GM21526 (cell line): ENCODE measurements around the gene BCL11A.

Experiments used
- ATAC-seq: cut with Tn5 transposase; IDR thresholded peaks from one replicate; pipeline ENCODE4 v1.9.1; 2021; ENCODE audit warnings: moderate library complexity; ENCODE audit not compliant: unreplicated experiment, low FRiP score

Gene BCL11A

GRCh38 chr2:60560734-60561644 is 7.5 kb upstream of the BCL11A start:
- peak; percentile 66 for ATAC-seq

- ATAC-seq, result no peak
Measured at GRCh38 chr2:60559880-60560279, 6.4 kb upstream of the BCL11A start.

GRCh38 chr2:60558536-60558935 is 5.1 kb upstream of the BCL11A start:
- no peak for ATAC-seq

- no peak for ATAC-seq
Measured at GRCh38 chr2:60557486-60557864, 4.0 kb upstream of the BCL11A start.

DNA sequence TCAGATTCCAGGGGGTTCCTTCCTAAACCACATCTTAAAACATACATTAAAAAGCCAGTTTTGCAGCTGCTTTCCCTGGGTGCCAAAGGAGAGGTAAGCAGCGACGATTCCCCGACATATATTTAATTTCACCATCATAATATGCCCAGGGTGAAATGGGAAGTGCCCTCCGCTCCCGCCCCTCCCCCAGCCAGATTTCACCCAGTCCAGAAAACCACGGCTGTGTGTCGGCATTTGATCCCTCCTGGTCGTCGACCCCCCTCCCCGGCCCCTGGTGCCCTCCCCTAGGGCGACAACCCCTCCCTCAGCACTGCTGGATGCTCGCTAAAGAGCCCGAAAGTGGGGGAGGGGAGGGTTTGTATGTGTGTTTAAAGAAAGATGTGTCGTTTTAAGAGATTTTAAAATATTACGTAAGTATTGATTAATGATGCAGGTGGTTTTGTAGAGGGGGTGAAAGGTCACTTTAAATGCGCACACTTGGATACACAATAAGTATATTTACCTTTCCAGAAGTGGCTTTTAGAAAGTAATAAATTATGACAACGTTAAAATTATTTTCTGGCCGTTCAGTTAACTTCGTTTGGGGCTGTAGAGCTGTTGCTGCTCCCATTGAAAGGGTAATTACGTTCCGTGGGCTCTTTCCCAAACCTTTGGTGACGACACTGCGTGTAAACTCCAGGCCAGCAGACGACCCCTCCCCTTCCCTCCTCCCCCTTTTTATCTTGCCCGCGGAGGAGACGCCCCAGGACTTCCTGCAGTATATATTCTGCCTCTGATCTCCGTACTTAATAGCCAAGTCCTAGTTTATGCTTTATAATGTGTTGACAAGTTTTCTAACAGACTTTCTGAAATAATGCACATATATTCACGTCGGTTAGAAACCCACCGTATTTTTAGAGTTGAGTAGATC is 3.4 kb upstream of the BCL11A start:
- no peak for ATAC-seq

DNA sequence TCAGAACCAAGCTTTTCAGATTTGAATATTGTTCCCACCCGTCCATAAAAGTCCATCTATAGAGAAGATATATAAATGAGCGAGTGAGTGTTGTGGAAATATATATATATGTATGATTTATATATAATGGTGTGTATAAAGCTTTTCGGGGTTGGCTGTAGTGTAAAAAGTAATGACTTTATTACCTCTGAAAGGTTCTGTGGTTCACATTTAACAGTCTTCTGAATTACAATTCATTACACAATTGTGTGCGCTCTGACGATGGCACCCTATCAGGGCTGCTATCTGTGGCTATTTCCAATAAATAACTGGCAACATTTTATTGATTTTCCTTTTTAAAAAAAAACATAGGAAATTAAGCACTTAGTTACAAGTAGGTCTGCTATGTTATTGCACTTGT is 2.7 kb upstream of the BCL11A start:
- ATAC-seq, result no peak

DNA sequence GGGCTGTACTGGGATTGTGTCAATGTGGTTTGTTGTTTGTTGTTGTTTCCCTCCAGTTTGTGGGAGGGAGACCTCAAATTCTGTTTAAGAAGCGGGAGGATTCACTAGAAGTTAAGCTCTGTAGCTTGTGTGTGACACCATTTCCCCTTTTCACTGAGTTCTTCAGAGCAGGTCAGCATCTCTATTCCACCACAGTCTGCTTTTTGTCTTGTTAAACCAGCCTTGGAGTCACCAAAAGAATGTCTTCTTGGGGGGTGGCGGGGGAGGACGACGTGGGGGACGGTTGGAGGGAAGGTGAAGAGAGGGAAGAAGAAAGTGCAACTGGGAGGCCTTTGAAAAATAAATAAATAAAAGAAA is 2.3 kb upstream of the BCL11A start:
- ATAC-seq, result peak; percentile 9

- peak; percentile 32 for ATAC-seq
Measured at GRCh38 chr2:60555066-60555782, 1.8 kb upstream of the BCL11A start.

DNA sequence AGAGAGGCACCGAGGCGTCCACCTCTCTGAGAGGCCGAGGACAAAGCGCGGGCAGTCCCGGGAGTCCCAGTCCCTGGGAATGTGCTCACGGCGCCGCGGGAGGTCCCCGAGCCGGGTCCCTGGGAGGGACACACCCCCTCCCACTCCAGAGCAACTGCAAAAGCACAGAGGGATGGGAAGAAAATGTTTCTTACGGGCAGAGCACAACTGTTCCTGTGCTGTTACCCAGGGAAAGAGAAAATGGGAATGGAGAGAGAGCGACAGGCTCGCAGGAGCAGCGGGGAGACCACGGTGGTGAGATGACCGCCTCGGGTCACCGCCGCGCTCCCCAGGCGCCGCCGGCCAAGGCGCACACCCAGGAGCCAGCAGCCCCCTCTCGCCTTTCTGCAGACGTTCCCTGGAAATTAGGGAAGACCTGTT is 1.2 kb upstream of the BCL11A start:
- peak; percentile 1 for ATAC-seq

GRCh38 chr2:60554074-60554645 is 706 bp upstream of the BCL11A start:
- ATAC-seq, result no peak

DNA sequence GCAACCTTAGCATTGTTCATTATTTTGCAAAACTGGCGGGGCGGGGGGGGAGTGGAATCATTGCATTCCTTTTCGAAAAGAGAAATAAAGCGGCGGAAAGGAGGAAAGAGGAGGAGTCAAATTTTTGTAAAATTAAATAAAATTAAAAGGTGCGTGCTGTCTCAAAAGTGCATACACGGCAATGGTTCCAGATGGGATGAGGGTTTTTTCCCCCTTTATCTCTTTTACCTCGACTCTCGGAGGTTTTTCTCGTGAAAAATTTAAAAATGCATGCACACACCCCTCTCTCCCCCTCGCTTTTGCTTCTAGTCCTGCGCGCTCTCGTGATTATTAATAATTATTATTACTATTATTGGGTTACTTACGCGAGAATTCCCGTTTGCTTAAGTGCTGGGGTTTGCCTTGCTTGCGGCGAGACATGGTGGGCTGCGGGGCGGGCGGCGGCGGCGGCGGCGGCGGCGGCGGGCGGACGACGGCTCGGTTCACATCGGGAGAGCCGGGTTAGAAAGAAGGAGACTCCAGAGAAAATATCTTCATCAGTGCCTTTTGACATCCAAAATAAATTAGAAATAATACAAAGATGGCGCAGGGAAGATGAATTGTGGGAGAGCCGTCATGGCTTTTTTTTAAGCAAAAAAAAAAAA is 481 bp downstream of the BCL11A start:
- no peak for ATAC-seq

GRCh38 chr2:60552078-60552850 is 1.2 kb downstream of the BCL11A start:
- ATAC-seq, result no peak

DNA sequence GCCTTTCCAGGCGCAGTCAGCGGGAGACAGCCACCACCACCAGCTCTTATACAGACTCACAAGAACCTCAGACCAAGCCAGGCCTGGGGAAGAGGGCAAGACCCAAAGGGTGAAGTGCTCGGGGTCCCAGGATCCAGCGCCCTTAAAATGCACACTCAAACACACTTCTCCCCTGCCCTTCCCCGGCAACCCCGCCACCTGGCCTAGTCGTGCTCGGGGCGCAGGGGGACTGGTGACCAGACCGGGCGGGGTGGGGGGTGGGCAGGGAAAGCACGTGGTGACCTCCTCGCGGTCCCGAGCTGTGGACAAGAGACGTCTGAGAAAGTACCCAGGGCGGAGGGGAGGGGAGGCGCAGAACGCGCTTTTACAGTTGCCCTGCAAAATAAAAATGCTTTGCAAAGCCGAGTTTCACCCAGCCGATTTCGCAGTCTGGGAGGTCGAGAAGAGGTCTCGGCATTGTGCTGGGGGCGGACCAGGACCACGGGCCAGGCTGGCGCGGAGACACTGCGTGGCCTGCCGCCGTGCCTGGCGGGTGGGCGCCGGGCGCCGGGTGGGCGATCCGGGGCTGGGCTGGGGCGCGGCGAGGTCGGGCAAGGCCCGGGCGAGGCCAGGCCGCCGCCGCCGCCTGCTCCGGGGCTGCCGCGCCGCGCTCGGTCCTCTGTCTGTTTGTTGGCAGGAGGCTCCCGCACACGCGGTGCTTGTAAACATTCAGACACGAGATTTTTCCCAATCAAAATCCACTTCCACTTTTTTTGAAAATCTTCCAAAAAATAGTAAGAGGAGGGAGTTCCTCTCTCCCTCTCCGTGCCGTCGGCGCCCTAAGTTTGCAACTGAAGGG is 2.0 kb downstream of the BCL11A start:
- no peak for ATAC-seq

- ATAC-seq, result no peak
Measured at GRCh38 chr2:60550984-60551239, 2.5 kb downstream of the BCL11A start.

- peak; percentile 44 for ATAC-seq
Measured at GRCh38 chr2:60550178-60550983, 3.1 kb downstream of the BCL11A start.

GRCh38 chr2:60549928-60550177 is 3.6 kb downstream of the BCL11A start:
- no peak for ATAC-seq

DNA sequence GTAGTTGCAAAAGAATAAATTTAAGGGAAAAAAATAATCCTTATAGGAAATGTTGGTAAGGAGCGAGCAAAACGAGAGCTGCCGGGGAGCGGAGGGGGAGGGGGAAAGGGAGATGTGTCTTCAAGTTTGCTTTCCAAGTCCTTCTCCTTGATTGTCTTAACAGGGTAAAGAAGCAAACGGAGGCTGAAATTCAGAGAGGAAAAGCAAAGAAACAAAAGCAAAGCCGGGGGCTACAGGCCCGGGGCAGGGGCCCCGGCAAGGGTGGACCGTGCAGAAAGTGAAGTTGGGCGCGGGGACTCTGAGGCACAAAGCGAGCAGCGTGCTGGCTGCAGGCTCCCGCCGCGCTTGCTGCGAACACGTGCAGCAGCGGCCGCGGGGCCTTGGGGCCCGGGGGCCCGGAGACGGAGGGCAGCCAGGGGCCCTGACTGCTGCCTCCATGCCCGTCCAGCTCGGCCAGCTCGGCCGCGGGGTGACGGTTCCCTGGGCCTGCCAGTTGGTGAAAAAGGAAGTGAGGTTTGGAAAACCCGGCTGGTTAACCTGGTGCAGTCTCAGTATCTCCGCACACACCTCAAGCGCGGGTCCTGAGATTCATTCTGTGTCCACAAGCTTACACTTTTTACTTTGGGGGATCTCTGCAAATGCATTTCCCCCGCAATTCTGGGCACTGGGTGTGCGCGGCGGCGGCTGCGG is 4.1 kb downstream of the BCL11A start:
- ATAC-seq, result no peak

GRCh38 chr2:60548845-60549237 is 4.6 kb downstream of the BCL11A start:
- no peak for ATAC-seq
